Body of pancreas (tissue), 4 donors: ENCODE data around the gene PLCXD1.

Experiments used
- POLR2A ChIP-seq, 3 donors: fragments of 450-650 bp; IDR thresholded peaks; one replicate each; pipeline ENCODE4 v1.6.1; 2016; ENCODE audit warnings: antibody characterized with exemption in 3 of 3, mild to moderate bottlenecking in 2 of 3
- TF ChIP-seq, protein P1 (sequence below), 7 experiments: fragments of 450-650 bp in 4 of 7; fragments of 200-600 bp in 3 of 7; sonication (generic) in 3 of 7; IDR thresholded peaks; one replicate each; pipeline ENCODE4 v1.5.1; 2016 to 2019; ENCODE audit warnings: antibody characterized with exemption in 7 of 7

DNA sequence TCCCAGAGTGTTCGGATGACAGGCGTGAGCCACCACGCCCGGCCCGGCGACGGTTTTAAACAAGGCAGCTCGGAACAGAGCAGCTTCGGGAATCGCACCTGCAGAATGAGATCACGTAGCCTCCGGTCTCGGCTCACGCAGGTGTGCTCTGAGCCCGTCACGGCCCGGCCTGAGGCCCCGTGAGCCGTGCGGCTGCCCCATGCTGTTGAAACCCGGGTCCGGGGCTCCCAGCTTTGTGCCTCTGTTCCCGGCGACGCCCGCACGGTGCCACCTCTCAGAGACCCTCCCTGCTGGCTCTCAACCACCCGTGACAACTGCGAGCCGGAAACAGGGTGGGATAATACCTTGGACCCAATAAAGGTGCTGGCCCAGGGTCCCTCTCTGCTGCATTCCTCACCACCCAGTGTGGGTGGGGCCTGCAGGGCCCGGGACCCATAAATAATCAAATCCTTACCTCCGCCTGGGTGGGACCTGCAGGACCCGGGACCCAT, 13.4 kb upstream of the PLCXD1 start:
- no peak for TF ChIP-seq POLR2A (IDR thresholded peaks at IDR 0.05)
- TF ChIP-seq, protein P1, sequence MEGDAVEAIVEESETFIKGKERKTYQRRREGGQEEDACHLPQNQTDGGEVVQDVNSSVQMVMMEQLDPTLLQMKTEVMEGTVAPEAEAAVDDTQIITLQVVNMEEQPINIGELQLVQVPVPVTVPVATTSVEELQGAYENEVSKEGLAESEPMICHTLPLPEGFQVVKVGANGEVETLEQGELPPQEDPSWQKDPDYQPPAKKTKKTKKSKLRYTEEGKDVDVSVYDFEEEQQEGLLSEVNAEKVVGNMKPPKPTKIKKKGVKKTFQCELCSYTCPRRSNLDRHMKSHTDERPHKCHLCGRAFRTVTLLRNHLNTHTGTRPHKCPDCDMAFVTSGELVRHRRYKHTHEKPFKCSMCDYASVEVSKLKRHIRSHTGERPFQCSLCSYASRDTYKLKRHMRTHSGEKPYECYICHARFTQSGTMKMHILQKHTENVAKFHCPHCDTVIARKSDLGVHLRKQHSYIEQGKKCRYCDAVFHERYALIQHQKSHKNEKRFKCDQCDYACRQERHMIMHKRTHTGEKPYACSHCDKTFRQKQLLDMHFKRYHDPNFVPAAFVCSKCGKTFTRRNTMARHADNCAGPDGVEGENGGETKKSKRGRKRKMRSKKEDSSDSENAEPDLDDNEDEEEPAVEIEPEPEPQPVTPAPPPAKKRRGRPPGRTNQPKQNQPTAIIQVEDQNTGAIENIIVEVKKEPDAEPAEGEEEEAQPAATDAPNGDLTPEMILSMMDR (IDR thresholded peaks at IDR 0.05), result no peak
